Endothelial cell of umbilical vein (primary cell): ENCODE data around the gene DAAM1. TPM values are rescaled to one million over a fixed set of nuclear protein-coding genes. Genes with fewer than 3 reads are reported as not detected.

Experiments used
- BruUV-seq: library from RNA; stranded (reverse); fragments of 400-500 nt; replicated peaks from 2 replicates; lab custom pipeline; 2021; lab: Mats Ljungman, UMichigan
- CTCF ChIA-PET: fragments of 300-600, 350-600 bp; sonication (Branson Sonifier 250); formaldehyde crosslinking; loops from one replicate; lab custom pipeline; 2021; ENCODE audit warnings: antibody characterized with exemption, inconsistent platforms; lab: Charles Lee
- POLR2A ChIA-PET: fragments of 300-600, 350-600 bp; sonication (Branson Sonifier 250); formaldehyde crosslinking; loops from one replicate; lab custom pipeline; 2021; ENCODE audit warnings: antibody characterized with exemption, inconsistent platforms; lab: Charles Lee
- DNase-seq: peaks from one replicate; pipeline ENCODE4 v3.0.0-alpha.2; 2011; ENCODE audit warnings: low read depth, low spot score
- FAIRE-seq: peaks from 2 replicates; lab custom pipeline; 2011; peaks lifted over from hg19 to GRCh38; lab: Jason Lieb, UNC
- H2AFZ ChIP-seq: 2 replicates; pipeline ENCODE4 v1.6.0; 2012; ENCODE audit warnings: low read depth, low read length, control low read depth, inconsistent platforms
- H3K27ac ChIP-seq: 2 replicates; pipeline ENCODE4 v1.5.1; 2011; ENCODE audit warnings: low read depth, mild to moderate bottlenecking, control low read depth, low read length, moderate library complexity; ENCODE audit not compliant: insufficient read depth
- H3K27me3 ChIP-seq, 2 experiments: 2 replicates each; pipeline versions ENCODE4 v1.6.0 to v1.6.1; 2011; ENCODE audit warnings: low read length in 2 of 2, mixed read lengths in 1 of 2; ENCODE audit not compliant: control insufficient read depth in 2 of 2, insufficient read depth in 2 of 2
- H3K36me3 ChIP-seq, 2 experiments: 2 replicates in 1 of 2; 3 replicates in 1 of 2; pipeline ENCODE4 v1.5.1; 2011; ENCODE audit warnings: low read length in 2 of 2, mild to moderate bottlenecking in 1 of 2, moderate library complexity in 1 of 2; ENCODE audit not compliant: control insufficient read depth in 2 of 2, insufficient read depth in 2 of 2; ENCODE audit errors: extremely low read depth in 1 of 2
- H3K4me1 ChIP-seq: 3 replicates; pipeline ENCODE4 v1.5.1; 2011; ENCODE audit warnings: mild to moderate bottlenecking, low read length; ENCODE audit not compliant: control insufficient read depth, insufficient read depth; ENCODE audit errors: extremely low read depth
- H3K4me2 ChIP-seq: 2 replicates; pipeline ENCODE4 v1.6.1; 2011; ENCODE audit warnings: low read length, control low read depth, mixed read lengths; ENCODE audit not compliant: insufficient read depth
- H3K4me3 ChIP-seq, 3 experiments: fragments of 200-600 bp in 1 of 3; sonication (generic), shearing (Covaris generic) in 1 of 3; replicated peaks in 1 of 3; 2 replicates each; pipeline ENCODE4 v1.5.1; 2011 to 2016; ENCODE audit warnings: control low read depth in 3 of 3, low read length in 3 of 3, mild to moderate bottlenecking in 2 of 3, inconsistent platforms in 1 of 3, low read depth in 1 of 3, moderate library complexity in 1 of 3; ENCODE audit not compliant: insufficient read depth in 1 of 3
- H3K79me2 ChIP-seq: 2 replicates; pipeline ENCODE4 v1.6.0; 2012; ENCODE audit warnings: low read length, inconsistent platforms; ENCODE audit not compliant: control insufficient read depth, insufficient read depth
- H3K9ac ChIP-seq: replicated peaks from 2 replicates; pipeline ENCODE3; 2011; ENCODE audit warnings: low read length, control low read depth; ENCODE audit not compliant: insufficient read depth; ENCODE audit errors: extremely low read depth
- H3K9me1 ChIP-seq: replicated peaks from 3 replicates; pipeline ENCODE4 v1.6.0; 2011; ENCODE audit warnings: mild to moderate bottlenecking, low read length; ENCODE audit not compliant: control insufficient read depth, insufficient read depth; ENCODE audit errors: extremely low read depth
- H3K9me3 ChIP-seq: replicated peaks from 2 replicates; pipeline ENCODE4 v1.5.1; 2012; ENCODE audit warnings: low read length, inconsistent platforms; ENCODE audit not compliant: control insufficient read depth, insufficient read depth
- H4K20me1 ChIP-seq: replicated peaks from 2 replicates; pipeline ENCODE3; 2011; ENCODE audit warnings: mild to moderate bottlenecking, low read length; ENCODE audit not compliant: control insufficient read depth, insufficient read depth; ENCODE audit errors: extremely low read depth
- CTCF ChIP-seq, 2 donors: IDR thresholded peaks; 1 replicate in 1 of 2; 2 replicates in 1 of 2; pipeline ENCODE4 v1.5.1; 2011; ENCODE audit warnings: low read length in 2 of 2, mild to moderate bottlenecking in 2 of 2, moderate library complexity in 2 of 2, control low read depth in 1 of 2, inconsistent platforms in 1 of 2, low read depth in 1 of 2; ENCODE audit not compliant: insufficient read depth in 1 of 2; ENCODE audit errors: extremely low read depth in 1 of 2
- EZH2 ChIP-seq: IDR thresholded peaks from 2 replicates; pipeline ENCODE4 v1.6.1; 2012; ENCODE audit warnings: borderline replicate concordance, low read depth, mild to moderate bottlenecking, moderate library complexity, low read length, inconsistent platforms; ENCODE audit not compliant: severe bottlenecking
- FOS ChIP-seq: IDR thresholded peaks from 2 replicates; pipeline ENCODE4 v1.6.1; 2011; ENCODE audit warnings: mild to moderate bottlenecking, low read length, moderate library complexity, borderline replicate concordance; ENCODE audit not compliant: insufficient read depth
- GATA2 ChIP-seq: IDR thresholded peaks from 2 replicates; pipeline ENCODE4 v1.7.0; 2011; ENCODE audit warnings: low read depth, mild to moderate bottlenecking, moderate library complexity, mixed read lengths, low read length; ENCODE audit not compliant: insufficient read length, insufficient read depth
- JUN ChIP-seq: IDR thresholded peaks from 2 replicates; pipeline ENCODE4 v1.6.1; 2011; ENCODE audit warnings: borderline replicate concordance, low read depth; ENCODE audit not compliant: insufficient read length, insufficient read depth
- MAX ChIP-seq: IDR thresholded peaks from 2 replicates; pipeline ENCODE4 v1.6.1; 2011; ENCODE audit not compliant: insufficient read depth, insufficient read length
- MYC ChIP-seq: IDR thresholded peaks from one replicate; pipeline ENCODE4 v1.6.1; 2011; ENCODE audit warnings: mild to moderate bottlenecking, low read depth, low read length
- POLR2A ChIP-seq: IDR thresholded peaks from 2 replicates; pipeline ENCODE4 v1.6.1; 2012; ENCODE audit warnings: low read depth, mild to moderate bottlenecking, control low read depth, low read length
- POLR2AphosphoS5 ChIP-seq: IDR thresholded peaks from 2 replicates; pipeline ENCODE4 v1.6.1; 2012; ENCODE audit warnings: low read depth, mild to moderate bottlenecking, control low read depth, low read length, moderate library complexity; ENCODE audit not compliant: insufficient read depth
- dilution Hi-C: fragments of 300-500 bp; cut with MboI; formaldehyde crosslinking; loops from one replicate; pipeline ENCODE4 v1.15.0; 2019; ENCODE audit warnings: low sequenced_read_pairs; ENCODE audit not compliant: extremely low pct_ligation_motif_present
- intact Hi-C: fragments of 100-400 bp; cut with micrococcal nuclease; formaldehyde crosslinking; loops from one replicate; pipeline ENCODE4 v1.10.0; 2022
- polyA plus RNA-seq, 4 experiments: library from polyadenylated mRNA; depleted of rRNA in 3 of 4; stranded (reverse) in 3 of 4; unstranded in 1 of 4; fragments of >200 nt; gene quantifications; 2 replicates each; pipeline versions ENCODE4 v1.2.1 to v1.2.3, GENCODE V29; 2011 to 2012; ENCODE audit warnings: missing spikeins in 1 of 4
- total RNA-seq: library from RNA; stranded (reverse); gene quantifications from 2 replicates; pipeline ENCODE4 v1.2.3, GENCODE V29; 2021

The DAAM1 gene
- total and polyA plus RNA-seq, 2 donors (not counting 3 experiments of a cell fraction or from before 2014, with no cell fraction given) = 10.2 to 25.3 TPM

- intact Hi-C loops = no loop called here
- no TSS peak for BruUV-seq
These were observed 150.3 kb downstream of the DAAM1 start for GRCh38 chr14:59338761-59339160.

More at GRCh38 chr14:59338761-59339160, 150.3 kb downstream of the DAAM1 start:
- dilution Hi-C loops = no loop called here
- no peaks in the 10 kb centered on the region for H3K27me3 ChIP-seq
- no peaks in the 10 kb centered on the region for H3K9me3 ChIP-seq
- H3K9ac ChIP-seq = no peak overlapping the region
- H3K4me3 ChIP-seq = no peak overlapping the region
- no peak overlapping the region for H3K27ac ChIP-seq
- H3K4me1 ChIP-seq = peaks cover 52% of the 10 kb centered on the region
- POLR2A ChIA-PET = no interaction called here
- no peak for DNase-seq
- FAIRE-seq = no peak
- no peak for TF ChIP-seq GATA2
- no peak for TF ChIP-seq CTCF (IDR thresholded peaks at IDR 0.05; ENCODE audit: extremely low read depth in 1 of 2, insufficient read depth in 1 of 2, low read depth in 1 of 2, low read length in 2 of 2)
- TF ChIP-seq MYC = no peak
- no peak for TF ChIP-seq POLR2AphosphoS5
- no peak for TF ChIP-seq JUN
- no peak for TF ChIP-seq POLR2A
- TF ChIP-seq EZH2 = no peak
- no peak for TF ChIP-seq FOS
- TF ChIP-seq MAX = no peak
- no peaks in the 10 kb centered on the region for H3K79me2 ChIP-seq
- no peaks in the 10 kb centered on the region for H3K9me1 ChIP-seq
- H3K36me3 ChIP-seq = no peaks in the 10 kb centered on the region
- H4K20me1 ChIP-seq = no peaks in the 10 kb centered on the region
- H2AFZ ChIP-seq = no peak overlapping the region
- CTCF ChIA-PET = interaction anchor here (0.8 to 2.2 kb wide), 3 partner anchors 33 to 105 kb away, joined by 3 to 12 read pairs (median 3); no protein-coding TSS in a partner anchor
- no peak overlapping the region for H3K4me2 ChIP-seq
